ENCODE results near the gene KCTD21. TPM values are rescaled to one million over a fixed set of nuclear protein-coding genes. Genes with fewer than 3 reads are reported as not detected.

KCTD21 gene
- total RNA-seq, 1 experiment from 2014 or later: 3.0 TPM

DNA sequence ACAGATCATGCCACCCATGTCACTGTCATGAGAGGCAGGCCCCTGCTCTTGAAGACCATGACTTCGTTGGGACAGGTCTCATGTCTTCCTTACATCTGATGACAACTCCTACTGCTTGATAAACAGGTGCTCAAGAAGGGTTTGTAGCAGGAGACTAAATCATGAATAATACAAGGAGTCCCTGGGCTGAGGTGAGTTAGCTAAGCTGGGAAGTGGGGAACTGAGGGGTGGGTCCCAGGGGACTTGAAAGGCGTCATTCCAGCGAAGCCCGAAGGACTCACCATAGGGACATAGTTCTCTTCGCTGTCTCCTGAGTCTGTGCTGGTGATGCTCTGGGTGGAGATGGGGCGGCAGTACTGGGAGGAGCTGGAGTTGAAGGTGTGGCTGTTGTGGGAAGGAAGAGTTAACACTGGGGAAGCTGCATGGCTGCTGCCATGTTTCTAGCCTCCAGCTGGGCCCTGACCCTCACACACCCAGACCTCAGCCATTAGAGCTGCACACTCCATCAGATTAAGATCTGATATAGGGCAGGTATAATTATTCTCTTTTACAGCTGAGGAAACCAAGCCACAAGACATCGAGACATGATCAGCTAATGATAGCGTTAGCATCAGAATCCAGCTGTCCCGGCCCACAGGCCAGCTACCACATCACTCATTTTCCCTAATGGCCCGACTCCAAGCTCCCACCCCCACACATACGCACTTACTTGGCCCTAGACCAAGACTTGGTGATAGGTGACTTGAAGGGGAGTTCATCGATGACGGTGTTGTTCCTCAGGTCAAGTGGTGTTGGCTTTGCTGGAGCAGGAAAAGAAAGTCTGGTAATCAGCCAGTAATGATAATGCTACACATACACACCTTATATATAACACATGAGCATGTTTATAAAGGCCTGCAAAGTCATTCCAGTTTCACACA, 33.2 kb upstream of the KCTD21 start (continued):
- TF ChIP-seq ZNF274 (IDR thresholded peaks at IDR 0.05; ENCODE audit: low read depth, low read length) (no peak), CBX3 (IDR thresholded peaks at IDR 0.05; ENCODE audit: low read depth) (no peak)

DNA sequence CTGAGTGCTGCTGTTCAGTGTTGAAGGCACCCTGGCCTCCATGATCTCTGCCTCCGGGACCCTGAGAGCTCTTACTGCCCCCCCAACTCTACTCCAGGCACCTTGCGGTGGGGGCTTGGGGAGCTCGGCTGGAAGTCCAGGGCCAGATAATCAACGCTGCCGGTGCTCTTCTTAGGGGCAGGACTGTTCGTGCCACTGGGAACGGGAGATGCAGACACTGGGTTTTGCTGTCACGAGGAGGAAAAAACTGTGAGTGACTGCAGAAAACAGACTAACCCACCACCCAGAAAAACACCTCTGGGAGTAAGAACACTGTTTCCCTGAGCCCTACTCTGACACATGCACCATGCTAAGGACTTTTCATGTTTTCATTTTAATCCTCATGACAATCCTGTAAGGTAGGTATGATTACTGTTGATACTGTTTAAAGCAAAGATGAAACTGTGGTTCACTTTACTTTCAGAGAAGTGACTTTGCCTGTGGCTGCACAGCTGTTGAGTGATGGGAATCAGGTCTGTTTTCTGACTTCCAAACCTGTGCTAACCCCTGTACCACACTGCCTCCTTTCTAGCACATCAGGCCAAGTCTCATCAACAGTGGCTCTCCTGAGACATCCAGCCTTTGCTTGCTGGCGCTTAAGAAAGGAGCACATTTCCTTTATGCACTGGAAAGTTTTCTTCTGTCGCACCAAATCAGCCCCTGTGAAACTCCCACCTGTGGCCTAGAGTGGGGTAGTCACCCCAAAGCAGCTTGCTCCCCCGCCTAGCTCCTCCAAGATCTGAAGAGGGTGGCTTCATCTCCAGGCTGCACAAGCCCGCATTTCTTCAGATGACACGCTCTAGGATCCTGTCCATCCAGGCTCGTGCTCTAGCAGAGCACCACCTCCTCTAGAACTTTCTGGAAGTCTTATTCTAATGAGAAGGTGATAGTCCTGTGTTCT, 32.1 kb upstream of the KCTD21 start:
- H3K4me3 ChIP-seq (replicated peaks in 1 of 2; ENCODE audit: low read depth in 1 of 2, low read length in 2 of 2): no peak overlapping the region
- H3K27me3 ChIP-seq (ENCODE audit: insufficient read depth, low read length): no peaks in the 10 kb centered on the region
- intact Hi-C loops (cut with micrococcal nuclease): no loop called here
- TF ChIP-seq SP1 (IDR thresholded peaks at IDR 0.05; ENCODE audit: low read depth): no peak
- no peak for TF ChIP-seq EGR1 (IDR thresholded peaks at IDR 0.05; ENCODE audit: low read depth)
- TF ChIP-seq POLR2AphosphoS5 (IDR thresholded peaks at IDR 0.05; ENCODE audit: low read depth, low read length): no peak
- TF ChIP-seq, protein P1, sequence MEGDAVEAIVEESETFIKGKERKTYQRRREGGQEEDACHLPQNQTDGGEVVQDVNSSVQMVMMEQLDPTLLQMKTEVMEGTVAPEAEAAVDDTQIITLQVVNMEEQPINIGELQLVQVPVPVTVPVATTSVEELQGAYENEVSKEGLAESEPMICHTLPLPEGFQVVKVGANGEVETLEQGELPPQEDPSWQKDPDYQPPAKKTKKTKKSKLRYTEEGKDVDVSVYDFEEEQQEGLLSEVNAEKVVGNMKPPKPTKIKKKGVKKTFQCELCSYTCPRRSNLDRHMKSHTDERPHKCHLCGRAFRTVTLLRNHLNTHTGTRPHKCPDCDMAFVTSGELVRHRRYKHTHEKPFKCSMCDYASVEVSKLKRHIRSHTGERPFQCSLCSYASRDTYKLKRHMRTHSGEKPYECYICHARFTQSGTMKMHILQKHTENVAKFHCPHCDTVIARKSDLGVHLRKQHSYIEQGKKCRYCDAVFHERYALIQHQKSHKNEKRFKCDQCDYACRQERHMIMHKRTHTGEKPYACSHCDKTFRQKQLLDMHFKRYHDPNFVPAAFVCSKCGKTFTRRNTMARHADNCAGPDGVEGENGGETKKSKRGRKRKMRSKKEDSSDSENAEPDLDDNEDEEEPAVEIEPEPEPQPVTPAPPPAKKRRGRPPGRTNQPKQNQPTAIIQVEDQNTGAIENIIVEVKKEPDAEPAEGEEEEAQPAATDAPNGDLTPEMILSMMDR (IDR thresholded peaks at IDR 0.05 in 2 of 3, conservative IDR thresholded peaks at IDR 0.05 in 1 of 3; ENCODE audit: borderline replicate concordance in 1 of 3, insufficient read depth in 1 of 3, low read depth in 2 of 3, low read length in 2 of 3): no peak
- TF ChIP-seq, protein P2, sequence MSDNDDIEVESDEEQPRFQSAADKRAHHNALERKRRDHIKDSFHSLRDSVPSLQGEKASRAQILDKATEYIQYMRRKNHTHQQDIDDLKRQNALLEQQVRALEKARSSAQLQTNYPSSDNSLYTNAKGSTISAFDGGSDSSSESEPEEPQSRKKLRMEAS (IDR thresholded peaks at IDR 0.05): no peak
- no peaks in the 10 kb centered on the region for H4K20me1 ChIP-seq (ENCODE audit: insufficient read depth)
- ChIA-PET CTCF (no interaction called here), POLR2A (no interaction called here), RAD21 (ENCODE audit: low non-redundant PET in 1 of 2, low total read pairs in 2 of 2, uncharacterized antibody in 2 of 2, unreplicated experiment in 2 of 2) (no interaction called here)
- no TSS peak for BruUV-seq (replicated peaks)
- H3K4me1 ChIP-seq (ENCODE audit: control insufficient read depth in 1 of 2, insufficient read depth in 2 of 2, low read length in 2 of 2): peaks cover 0 to 7% of the 10 kb centered on the region in 2 experiments; a peak in 2 of 4 replicates
- H2AFZ ChIP-seq (ENCODE audit: low read depth, low read length, poor library complexity, severe bottlenecking): no peak overlapping the region
- no peaks in the 10 kb centered on the region for H3K9me2 ChIP-seq (ENCODE audit: insufficient read depth)
- H3K9me3 ChIP-seq (ENCODE audit: control insufficient read depth in 1 of 2, insufficient read depth in 1 of 2, low read depth in 1 of 2, low read length in 2 of 2): no peaks in the 10 kb centered on the region
- H3K36me3 ChIP-seq (ENCODE audit: control insufficient read depth in 1 of 2, insufficient read depth in 2 of 2, low read length in 2 of 2): peaks cover 0 to 1% of the 10 kb centered on the region in 2 experiments; a peak in 1 of 4 replicates
- no peak overlapping the region for H3K27ac ChIP-seq (ENCODE audit: low read depth, low read length)
- no peak overlapping the region for H3K4me2 ChIP-seq (ENCODE audit: low read length)
- ATAC-seq (no peak), DNase-seq (ENCODE audit: low read depth, low spot score) (no peak)
- no peak overlapping the region for H3K9ac ChIP-seq (ENCODE audit: low read length)
- no peaks in the 10 kb centered on the region for H3K79me2 ChIP-seq (ENCODE audit: insufficient read depth, low read length)

All from HCT116 (cell line).